Hepatocyte (in vitro differentiated cells): ENCODE data around the gene SATB1. TPM values are rescaled to one million over a fixed set of nuclear protein-coding genes. Genes with fewer than 3 reads are reported as not detected.

ENCODE experiments used
- DNase-seq: peaks from one replicate; pipeline ENCODE4 v3.0.0-alpha.2; 2016; ENCODE audit warnings: low spot score
- H2AFZ ChIP-seq: fragments of 200-600 bp; sonication (generic); 2 replicates; pipeline ENCODE4 v1.6.0; 2016; ENCODE audit warnings: antibody characterized with exemption, mild to moderate bottlenecking
- H3K27ac ChIP-seq: fragments of 200-600 bp; sonication (generic); 2 replicates; pipeline ENCODE4 v1.5.1; 2016; ENCODE audit warnings: mild to moderate bottlenecking
- H3K27me3 ChIP-seq: fragments of 200-600 bp; sonication (generic); 2 replicates; pipeline ENCODE4 v1.6.1; 2016
- H3K36me3 ChIP-seq: fragments of 200-600 bp; sonication (generic); replicated peaks from 2 replicates; pipeline ENCODE4 v1.5.1; 2016; ENCODE audit warnings: low read depth; ENCODE audit not compliant: insufficient read depth
- H3K4me1 ChIP-seq: fragments of 200-600 bp; sonication (generic); 2 replicates; pipeline ENCODE4 v1.5.1; 2016; ENCODE audit warnings: mild to moderate bottlenecking, moderate library complexity; ENCODE audit not compliant: insufficient read depth
- H3K4me2 ChIP-seq: fragments of 200-600 bp; sonication (generic); 2 replicates; pipeline ENCODE4 v1.6.0; 2016
- H3K4me3 ChIP-seq: fragments of 200-600 bp; sonication (generic); 2 replicates; pipeline ENCODE4 v1.5.1; 2016; ENCODE audit warnings: mild to moderate bottlenecking
- H3K79me2 ChIP-seq: fragments of 200-600 bp; sonication (generic); 2 replicates; pipeline ENCODE4 v1.6.0; 2017; ENCODE audit warnings: mild to moderate bottlenecking
- H3K9me2 ChIP-seq: fragments of 200-600 bp; sonication (generic); replicated peaks from 2 replicates; pipeline ENCODE4 v1.6.0; 2017; ENCODE audit warnings: mild to moderate bottlenecking; ENCODE audit not compliant: insufficient read depth
- H3K9me3 ChIP-seq: fragments of 200-600 bp; sonication (generic); 2 replicates; pipeline ENCODE4 v1.5.1; 2016; ENCODE audit warnings: low read depth, mild to moderate bottlenecking
- H4K20me1 ChIP-seq: fragments of 200-600 bp; sonication (generic); 2 replicates; pipeline ENCODE4 v1.6.0; 2016; ENCODE audit warnings: mild to moderate bottlenecking; ENCODE audit not compliant: insufficient read depth, poor library complexity, severe bottlenecking
- EZH2 ChIP-seq: fragments of 200-600 bp; sonication (generic); IDR thresholded peaks from 2 replicates; pipeline ENCODE4 v1.6.1; 2016; ENCODE audit warnings: antibody characterized with exemption, mild to moderate bottlenecking, borderline replicate concordance
- EZH2phosphoT487 ChIP-seq: fragments of 200-600 bp; sonication (generic); IDR thresholded peaks from one replicate; pipeline ENCODE4 v1.6.1; 2018; ENCODE audit warnings: antibody characterized with exemption, mild to moderate bottlenecking, low read depth, moderate library complexity; ENCODE audit not compliant: unreplicated experiment, severe bottlenecking
- WGBS: methylation state at CpG from one replicate; pipeline ENCODE4 v1.1.6; 2016; ENCODE audit warnings: low lambda C conversion rate; ENCODE audit errors: missing lambda C conversion rate; 5-methylcytosine and 5-hydroxymethylcytosine counted together
- polyA plus RNA-seq: library from polyadenylated mRNA; unstranded; fragments of >200 nt; fragmentation: Nextera tagmentation; extraction: Ambion mirVana; gene quantifications from 2 replicates; pipeline ENCODE4 v1.2.1, GENCODE V29; 2016
- total RNA-seq: library from RNA; depleted of rRNA; stranded (reverse); fragments of >200 nt; gene quantifications from 2 replicates; pipeline ENCODE4 v1.2.3, GENCODE V29; 2014
- TF ChIP-seq, protein P1 (sequence below): fragments of 200-600 bp; sonication (generic); IDR thresholded peaks from 2 replicates; pipeline ENCODE4 v1.5.1; 2016; ENCODE audit warnings: antibody characterized with exemption, mild to moderate bottlenecking; ENCODE audit not compliant: poor library complexity

SATB1 gene
- total and polyA plus RNA-seq, 2 experiments from 2014 or later: 10.0 to 30.7 TPM

DNA sequence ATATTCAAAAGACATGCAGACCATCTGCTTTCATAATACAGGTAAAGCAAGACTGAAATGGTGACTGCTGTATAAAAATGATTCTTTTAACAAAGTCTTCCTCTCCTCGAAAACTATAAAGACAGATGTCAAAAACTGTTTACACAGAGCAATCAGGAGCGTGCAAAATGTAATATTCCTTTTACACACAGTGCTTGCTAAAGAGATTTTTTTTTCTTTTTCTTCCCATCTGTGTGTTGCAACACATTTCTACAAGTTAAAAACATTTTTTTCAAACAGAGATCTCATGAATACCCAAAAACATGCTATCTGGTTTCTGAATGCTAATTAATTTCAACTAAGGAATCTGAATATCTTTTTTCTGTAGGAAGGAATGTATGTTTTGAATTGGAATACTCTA, 22.1 kb downstream of the SATB1 start:
- no peak for DNase-seq
- H3K27ac ChIP-seq: no peak overlapping the region

DNA sequence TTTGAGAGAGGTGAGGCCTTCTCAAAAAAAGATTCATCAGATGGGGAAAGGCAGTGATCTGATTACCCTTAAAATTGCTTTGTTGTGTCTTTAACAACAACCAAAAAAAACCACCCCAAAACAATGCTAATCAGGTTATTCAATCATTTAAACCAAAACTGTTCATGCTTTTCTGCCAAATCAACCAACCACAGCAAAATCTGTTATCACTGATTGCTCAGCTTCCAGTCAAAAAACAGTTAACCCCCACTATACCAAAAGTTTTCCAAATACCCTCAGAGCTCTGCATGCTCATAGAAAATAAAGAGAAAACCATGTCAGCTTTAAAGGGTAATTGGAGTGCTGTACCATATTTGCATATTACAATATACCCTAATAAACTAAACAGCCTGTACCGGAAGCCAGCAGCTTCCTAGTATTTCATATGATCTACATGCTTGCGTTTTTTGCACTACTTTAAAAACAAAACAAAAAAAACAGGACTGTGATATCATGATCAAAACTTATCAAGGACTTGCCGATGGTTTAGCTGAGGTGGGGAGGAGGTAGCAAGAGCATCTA, 22.8 kb downstream of the SATB1 start:
- TF ChIP-seq, protein P1, sequence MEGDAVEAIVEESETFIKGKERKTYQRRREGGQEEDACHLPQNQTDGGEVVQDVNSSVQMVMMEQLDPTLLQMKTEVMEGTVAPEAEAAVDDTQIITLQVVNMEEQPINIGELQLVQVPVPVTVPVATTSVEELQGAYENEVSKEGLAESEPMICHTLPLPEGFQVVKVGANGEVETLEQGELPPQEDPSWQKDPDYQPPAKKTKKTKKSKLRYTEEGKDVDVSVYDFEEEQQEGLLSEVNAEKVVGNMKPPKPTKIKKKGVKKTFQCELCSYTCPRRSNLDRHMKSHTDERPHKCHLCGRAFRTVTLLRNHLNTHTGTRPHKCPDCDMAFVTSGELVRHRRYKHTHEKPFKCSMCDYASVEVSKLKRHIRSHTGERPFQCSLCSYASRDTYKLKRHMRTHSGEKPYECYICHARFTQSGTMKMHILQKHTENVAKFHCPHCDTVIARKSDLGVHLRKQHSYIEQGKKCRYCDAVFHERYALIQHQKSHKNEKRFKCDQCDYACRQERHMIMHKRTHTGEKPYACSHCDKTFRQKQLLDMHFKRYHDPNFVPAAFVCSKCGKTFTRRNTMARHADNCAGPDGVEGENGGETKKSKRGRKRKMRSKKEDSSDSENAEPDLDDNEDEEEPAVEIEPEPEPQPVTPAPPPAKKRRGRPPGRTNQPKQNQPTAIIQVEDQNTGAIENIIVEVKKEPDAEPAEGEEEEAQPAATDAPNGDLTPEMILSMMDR: no peak
- TF ChIP-seq EZH2phosphoT487: no peak
- TF ChIP-seq EZH2: no peak
- Histone ChIP-seq H3K79me2 (no peaks in the 10 kb centered on the region), H3K9me3 (no peaks in the 10 kb centered on the region), H3K9me2 (no peaks in the 10 kb centered on the region), H3K4me3 (no peak overlapping the region), H3K27ac (no peak overlapping the region), H3K4me2 (no peak overlapping the region), H3K36me3 (no peaks in the 10 kb centered on the region), H2AFZ (no peak overlapping the region), H4K20me1 (no peaks in the 10 kb centered on the region), H3K4me1 (no peaks in the 10 kb centered on the region), H3K27me3 (no peaks in the 10 kb centered on the region)
- DNase-seq: no peak
- 59% methylated on average over 3 of the region's 3 CpGs for WGBS

More for the DNA sequence above, 22.1 kb downstream of the SATB1 start:
- Histone ChIP-seq H3K9me3 (no peaks in the 10 kb centered on the region), H3K27me3 (no peaks in the 10 kb centered on the region), H3K9me2 (no peaks in the 10 kb centered on the region), H3K4me3 (no peak overlapping the region), H3K4me2 (no peak overlapping the region), H4K20me1 (no peaks in the 10 kb centered on the region), H2AFZ (no peak overlapping the region), H3K36me3 (no peaks in the 10 kb centered on the region), H3K79me2 (no peaks in the 10 kb centered on the region), H3K4me1 (no peaks in the 10 kb centered on the region)
- 81% methylated on average over 2 of the region's 2 CpGs for WGBS
- TF ChIP-seq, protein P1: no peak
- no peak for TF ChIP-seq EZH2
- TF ChIP-seq EZH2phosphoT487: no peak

DNA sequence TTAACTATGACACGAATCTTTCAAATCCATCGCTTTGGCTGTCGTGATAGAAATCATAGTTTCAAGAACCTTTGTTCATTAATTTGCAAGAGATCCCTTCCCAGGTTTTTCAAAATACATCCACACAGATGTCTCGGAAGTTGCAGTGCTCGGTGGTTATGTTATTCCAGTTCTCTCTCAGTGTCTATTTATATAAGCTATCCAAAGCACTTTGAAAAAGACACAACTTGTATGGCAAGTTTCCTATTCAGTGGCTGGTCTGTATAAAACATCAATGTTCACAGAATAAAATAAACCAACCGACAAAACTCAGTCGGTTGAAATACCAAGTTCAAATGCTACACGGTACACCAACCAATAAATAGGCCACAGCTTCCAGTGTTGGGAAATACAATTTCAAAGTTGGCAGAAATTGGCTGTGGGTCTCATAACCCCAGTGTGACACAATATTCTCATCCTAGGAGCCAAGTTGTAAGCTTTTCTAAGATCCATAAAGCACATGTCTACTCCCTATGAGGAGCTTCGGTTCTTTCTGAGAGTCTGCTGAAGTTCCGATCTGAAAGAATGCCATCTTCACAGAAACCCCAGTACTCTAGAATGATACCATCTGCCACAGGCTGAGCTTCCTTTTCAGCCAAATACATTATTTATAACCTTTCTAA, 23.7 kb downstream of the SATB1 start:
- no peak overlapping the region for H3K4me3 ChIP-seq
- no peak overlapping the region for H2AFZ ChIP-seq
- H3K4me2 ChIP-seq: no peak overlapping the region
- H3K79me2 ChIP-seq: no peaks in the 10 kb centered on the region
- no peaks in the 10 kb centered on the region for H3K9me3 ChIP-seq
- no peak for DNase-seq
- H3K27ac ChIP-seq: no peak overlapping the region
- TF ChIP-seq, protein P1: no peak
- TF ChIP-seq EZH2 (no peak), EZH2phosphoT487 (no peak)
- H3K27me3 ChIP-seq: no peaks in the 10 kb centered on the region
- H3K36me3 ChIP-seq: no peaks in the 10 kb centered on the region
- H3K4me1 ChIP-seq: no peaks in the 10 kb centered on the region
- no peaks in the 10 kb centered on the region for H4K20me1 ChIP-seq
- 95% methylated on average over 10 of the region's 10 CpGs for WGBS
- no peaks in the 10 kb centered on the region for H3K9me2 ChIP-seq
